ENCODE results near the gene COPG2. TPM values are rescaled to one million over a fixed set of nuclear protein-coding genes. Genes with fewer than 3 reads are reported as not detected.

The COPG2 gene
- total RNA-seq, 1 donor from 2014 or later: 31.2 TPM

GRCh38 chr7:130481898-130482297, 186.7 kb downstream of the COPG2 start:
- H3K27ac Mint-ChIP-seq (ENCODE audit: unreplicated experiment): no peak overlapping the region
- H3K27me3 Mint-ChIP-seq (ENCODE audit: unreplicated experiment): no peaks in the 10 kb centered on the region
- H3K36me3 Mint-ChIP-seq (ENCODE audit: unreplicated experiment): no peaks in the 10 kb centered on the region
- no peaks in the 10 kb centered on the region for H3K9me3 Mint-ChIP-seq (ENCODE audit: unreplicated experiment)
- DNase-seq (ENCODE audit: extremely low spot score, unreplicated experiment): no peak
- peaks cover 7% of the 10 kb centered on the region for H3K4me1 Mint-ChIP-seq (ENCODE audit: unreplicated experiment)
- H3K4me3 Mint-ChIP-seq (ENCODE audit: unreplicated experiment): no peak overlapping the region
- TF ChIP-seq CTCF (IDR thresholded peaks at IDR 0.05): no peak

GRCh38 chr7:130479716-130480400, 188.7 kb downstream of the COPG2 start:
- no peak for DNase-seq (ENCODE audit: extremely low spot score, unreplicated experiment)
- Mint-ChIP-seq H3K27me3 (ENCODE audit: unreplicated experiment) (no peaks in the 10 kb centered on the region), H3K27ac (ENCODE audit: unreplicated experiment) (no peak overlapping the region), H3K4me3 (ENCODE audit: unreplicated experiment) (no peak overlapping the region), H3K36me3 (ENCODE audit: unreplicated experiment) (no peaks in the 10 kb centered on the region), H3K4me1 (ENCODE audit: unreplicated experiment) (peaks cover 7% of the 10 kb centered on the region), H3K9me3 (ENCODE audit: unreplicated experiment) (no peaks in the 10 kb centered on the region)
- TF ChIP-seq CTCF (IDR thresholded peaks at IDR 0.05): no peak

- Mint-ChIP-seq H3K4me3 (ENCODE audit: unreplicated experiment) (no peak overlapping the region), H3K27me3 (ENCODE audit: unreplicated experiment) (no peaks in the 10 kb centered on the region), H3K4me1 (ENCODE audit: unreplicated experiment) (peaks cover 7% of the 10 kb centered on the region), H3K27ac (ENCODE audit: unreplicated experiment) (no peak overlapping the region), H3K9me3 (ENCODE audit: unreplicated experiment) (no peaks in the 10 kb centered on the region), H3K36me3 (ENCODE audit: unreplicated experiment) (no peaks in the 10 kb centered on the region)
- no peak for TF ChIP-seq CTCF (IDR thresholded peaks at IDR 0.05)
- no peak for DNase-seq (ENCODE audit: extremely low spot score, unreplicated experiment)
These were observed 189.6 kb downstream of the COPG2 start for GRCh38 chr7:130478991-130479390.

GRCh38 chr7:130476297-130477150, 192.0 kb downstream of the COPG2 start:
- Mint-ChIP-seq H3K27ac (ENCODE audit: unreplicated experiment) (no peak overlapping the region), H3K4me3 (ENCODE audit: unreplicated experiment) (no peak overlapping the region)

More at GRCh38 chr7:130476297-130477150, 192.0 kb downstream of the COPG2 start:
- TF ChIP-seq CTCF (IDR thresholded peaks at IDR 0.05): no peak
- no peaks in the 10 kb centered on the region for H3K9me3 Mint-ChIP-seq (ENCODE audit: unreplicated experiment)
- no peak for DNase-seq (ENCODE audit: extremely low spot score, unreplicated experiment)
- no peaks in the 10 kb centered on the region for H3K36me3 Mint-ChIP-seq (ENCODE audit: unreplicated experiment)
- H3K4me1 Mint-ChIP-seq (ENCODE audit: unreplicated experiment): peaks cover under 1% of the 10 kb centered on the region
- H3K27me3 Mint-ChIP-seq (ENCODE audit: unreplicated experiment): no peaks in the 10 kb centered on the region
